Bronchial epithelial cell (primary cell): ENCODE results near the gene SLC66A1. TPM values are rescaled to one million over a fixed set of nuclear protein-coding genes. Genes with fewer than 3 reads are reported as not detected.

Source experiments
- DNase-seq: peaks from one replicate; pipeline ENCODE4 v3.0.0-alpha.2; 2010; ENCODE audit warnings: low read depth
- FAIRE-seq: peaks from 2 replicates; lab custom pipeline; 2011; peaks lifted over from hg19 to GRCh38; lab: Jason Lieb, UNC
- H3K27me3 ChIP-seq: 2 replicates; pipeline ENCODE4 v1.5.1; 2011; ENCODE audit warnings: low read length; ENCODE audit not compliant: control insufficient read depth, insufficient read depth
- H3K36me3 ChIP-seq: 2 replicates; pipeline ENCODE4 v1.5.1; 2011; ENCODE audit warnings: low read length; ENCODE audit not compliant: control insufficient read depth, insufficient read depth
- H3K4me3 ChIP-seq: 2 replicates; pipeline ENCODE4 v1.5.1; 2011; ENCODE audit warnings: mild to moderate bottlenecking, low read depth, low read length, control low read depth
- CTCF ChIP-seq: IDR thresholded peaks from 2 replicates; pipeline ENCODE4 v1.5.1; 2011; ENCODE audit warnings: mild to moderate bottlenecking, moderate library complexity, low read length, control low read depth, inconsistent platforms; ENCODE audit not compliant: insufficient read depth, severe bottlenecking
- total RNA-seq: library from RNA; depleted of rRNA; stranded (reverse); fragments of >200 nt; gene quantifications from 2 replicates; pipeline ENCODE4 v1.2.1, GENCODE V29; 2014

Gene SLC66A1
- total RNA-seq, 1 donor from 2014 or later = 26.6 TPM

- Histone ChIP-seq H3K27me3 (no peaks in the 10 kb centered on the region), H3K4me3 (no peak overlapping the region), H3K36me3 (peaks cover 21% of the 10 kb centered on the region)
- DNase-seq (no peak), FAIRE-seq (no peak)
- TF ChIP-seq CTCF = no peak
Measured at GRCh38 chr1:19305880-19306279, 6.2 kb upstream of the SLC66A1 start.

- DNase-seq = no peak
- FAIRE-seq = no peak
- Histone ChIP-seq H3K4me3 (no peak overlapping the region), H3K36me3 (peaks cover 21% of the 10 kb centered on the region), H3K27me3 (no peaks in the 10 kb centered on the region)
- TF ChIP-seq CTCF = no peak
Measured at GRCh38 chr1:19306941-19307340, 5.2 kb upstream of the SLC66A1 start.

- no peak for TF ChIP-seq CTCF
- Histone ChIP-seq H3K36me3 (peaks cover 21% of the 10 kb centered on the region), H3K27me3 (no peaks in the 10 kb centered on the region), H3K4me3 (no peak overlapping the region)
- DNase-seq = no peak
- FAIRE-seq = no peak
Measured at GRCh38 chr1:19307794-19308508, 4.2 kb upstream of the SLC66A1 start.

- H3K36me3 ChIP-seq = peaks cover 18% of the 10 kb centered on the region
- H3K4me3 ChIP-seq = no peak overlapping the region
- no peaks in the 10 kb centered on the region for H3K27me3 ChIP-seq
- DNase-seq (no peak), FAIRE-seq (no peak)
- TF ChIP-seq CTCF = no peak
Measured at GRCh38 chr1:19308509-19308907, 3.6 kb upstream of the SLC66A1 start.

- DNase-seq = peak; percentile 53
- TF ChIP-seq CTCF = no peak
- peaks cover 16% of the 10 kb centered on the region for H3K36me3 ChIP-seq
- no peak overlapping the region for H3K4me3 ChIP-seq
- H3K27me3 ChIP-seq = no peaks in the 10 kb centered on the region
- FAIRE-seq = no peak
Measured at GRCh38 chr1:19309123-19309813, 2.9 kb upstream of the SLC66A1 start.
